ENCODE measurements around the gene RFNG. TPM values are rescaled to one million over a fixed set of nuclear protein-coding genes. Genes with fewer than 3 reads are reported as not detected.

RFNG gene
- total and polyA plus RNA-seq, 2 donors (not counting 1 experiment from before 2014, with no cell fraction given) = 30.1 to 44.5 TPM

DNA sequence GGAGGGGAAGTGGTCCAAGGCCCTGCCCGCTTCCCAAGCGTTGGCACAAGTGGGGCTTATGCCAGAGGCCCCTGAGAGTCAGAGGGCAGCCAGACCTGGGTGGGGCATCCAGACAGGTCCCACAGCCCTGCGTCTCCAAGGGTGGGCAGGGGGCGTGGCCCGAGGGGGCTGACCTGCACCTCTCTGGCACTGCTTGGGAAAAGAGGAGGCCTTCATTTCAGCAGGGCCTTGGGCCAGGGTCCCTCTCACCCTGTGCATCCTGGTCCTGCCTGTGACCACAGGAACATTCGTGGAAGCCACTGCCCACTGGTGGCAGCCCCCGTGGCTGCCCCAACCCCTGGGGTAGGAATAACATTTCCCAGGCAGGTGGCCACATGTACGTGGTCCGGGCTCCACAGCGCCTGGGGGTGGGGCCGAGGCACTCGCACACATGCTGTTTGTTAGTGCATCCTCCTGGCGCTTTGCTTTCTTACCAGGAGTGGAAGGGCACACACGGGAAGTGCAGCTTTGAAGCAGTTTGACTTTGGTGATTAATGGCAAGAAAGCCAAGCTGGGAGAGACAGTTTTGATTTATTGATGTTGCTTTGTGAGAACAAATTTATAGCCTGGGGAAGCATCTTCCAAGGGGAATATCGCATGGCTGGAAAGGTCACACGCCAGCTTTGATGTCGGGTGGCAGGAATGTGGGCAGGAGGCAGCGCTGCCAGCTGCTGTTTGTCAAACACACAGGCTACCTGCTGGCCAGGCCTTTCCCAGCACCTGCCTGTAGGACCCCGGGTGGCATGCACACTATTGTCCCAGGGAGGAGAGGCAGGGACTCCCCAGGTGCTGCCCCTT is 33.2 kb downstream of the RFNG start:
- CTCF ChIA-PET = interaction anchor here (1.0 to 7.2 kb wide), 3 partner anchors 51 to 88 kb away, joined by 4 to 91 read pairs (median 4); no protein-coding TSS in a partner anchor
- Histone ChIP-seq H3K4me2 (replicated peaks; ENCODE audit: low read depth, low read length, poor library complexity, severe bottlenecking) (no peak overlapping the region), H3K4me1 (ENCODE audit: control insufficient read depth in 2 of 2, insufficient read depth in 2 of 2, low read length in 2 of 2) (peaks cover 8 to 23% of the 10 kb centered on the region in 2 donors), H4K20me1 (ENCODE audit: control insufficient read depth, insufficient read depth, low read length, poor library complexity, severe bottlenecking) (peaks cover 25% of the 10 kb centered on the region), H3K9me3 (ENCODE audit: control extremely low read depth in 1 of 3, control insufficient read depth in 2 of 3, insufficient read depth in 1 of 3, low read length in 2 of 3) (no peaks in the 10 kb centered on the region), H3K4me3 (ENCODE audit: control extremely low read depth in 1 of 5, extremely low read depth in 1 of 5, insufficient read depth in 1 of 5, low read depth in 2 of 5, low read length in 4 of 5) (no peak overlapping the region), H3K27ac (ENCODE audit: low read length in 2 of 2) (no peak overlapping the region), H3K79me2 (ENCODE audit: control insufficient read depth, insufficient read depth, low read length) (peaks cover 10% of the 10 kb centered on the region), H2AFZ (ENCODE audit: insufficient read depth, low read depth, low read length, poor library complexity, severe bottlenecking) (no peak overlapping the region), H3K27me3 (replicated peaks in 1 of 4; ENCODE audit: control extremely low read depth in 1 of 4, control insufficient read depth in 3 of 4, insufficient read depth in 4 of 4, low read length in 3 of 4) (no peaks in the 10 kb centered on the region), H3K9ac (ENCODE audit: low read length) (no peak overlapping the region), H3K36me3 (replicated peaks in 1 of 2; ENCODE audit: control extremely low read depth in 1 of 2, control insufficient read depth in 1 of 2, extremely low read depth in 1 of 2, insufficient read depth in 2 of 2, low read length in 1 of 2) (peaks cover 0 to 3% of the 10 kb centered on the region in 2 experiments)
- Mint-ChIP-seq H3K27me3 (no peaks in the 10 kb centered on the region), H3K27ac (no peak overlapping the region), H3K9me3 (ENCODE audit: insufficient read depth) (no peaks in the 10 kb centered on the region), H3K4me1 (peaks cover 10% of the 10 kb centered on the region), H3K4me3 (no peak overlapping the region)
- no peak for TF ChIP-seq EZH2 (IDR thresholded peaks at IDR 0.05; ENCODE audit: borderline replicate concordance, insufficient read depth, low read depth, low read length, poor library complexity, severe bottlenecking)
- TF ChIP-seq, protein P1, sequence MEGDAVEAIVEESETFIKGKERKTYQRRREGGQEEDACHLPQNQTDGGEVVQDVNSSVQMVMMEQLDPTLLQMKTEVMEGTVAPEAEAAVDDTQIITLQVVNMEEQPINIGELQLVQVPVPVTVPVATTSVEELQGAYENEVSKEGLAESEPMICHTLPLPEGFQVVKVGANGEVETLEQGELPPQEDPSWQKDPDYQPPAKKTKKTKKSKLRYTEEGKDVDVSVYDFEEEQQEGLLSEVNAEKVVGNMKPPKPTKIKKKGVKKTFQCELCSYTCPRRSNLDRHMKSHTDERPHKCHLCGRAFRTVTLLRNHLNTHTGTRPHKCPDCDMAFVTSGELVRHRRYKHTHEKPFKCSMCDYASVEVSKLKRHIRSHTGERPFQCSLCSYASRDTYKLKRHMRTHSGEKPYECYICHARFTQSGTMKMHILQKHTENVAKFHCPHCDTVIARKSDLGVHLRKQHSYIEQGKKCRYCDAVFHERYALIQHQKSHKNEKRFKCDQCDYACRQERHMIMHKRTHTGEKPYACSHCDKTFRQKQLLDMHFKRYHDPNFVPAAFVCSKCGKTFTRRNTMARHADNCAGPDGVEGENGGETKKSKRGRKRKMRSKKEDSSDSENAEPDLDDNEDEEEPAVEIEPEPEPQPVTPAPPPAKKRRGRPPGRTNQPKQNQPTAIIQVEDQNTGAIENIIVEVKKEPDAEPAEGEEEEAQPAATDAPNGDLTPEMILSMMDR (IDR thresholded peaks at IDR 0.05) = no peak
- ATAC-seq (ENCODE audit: low read depth) (no peak), DNase-seq (no peak)
- 91% methylated on average over 19 of the region's 19 CpGs for WGBS (ENCODE audit: insufficient coverage)
- POLR2A ChIA-PET = no interaction called here
- intact Hi-C loops (cut with micrococcal nuclease) = no loop called here

DNA sequence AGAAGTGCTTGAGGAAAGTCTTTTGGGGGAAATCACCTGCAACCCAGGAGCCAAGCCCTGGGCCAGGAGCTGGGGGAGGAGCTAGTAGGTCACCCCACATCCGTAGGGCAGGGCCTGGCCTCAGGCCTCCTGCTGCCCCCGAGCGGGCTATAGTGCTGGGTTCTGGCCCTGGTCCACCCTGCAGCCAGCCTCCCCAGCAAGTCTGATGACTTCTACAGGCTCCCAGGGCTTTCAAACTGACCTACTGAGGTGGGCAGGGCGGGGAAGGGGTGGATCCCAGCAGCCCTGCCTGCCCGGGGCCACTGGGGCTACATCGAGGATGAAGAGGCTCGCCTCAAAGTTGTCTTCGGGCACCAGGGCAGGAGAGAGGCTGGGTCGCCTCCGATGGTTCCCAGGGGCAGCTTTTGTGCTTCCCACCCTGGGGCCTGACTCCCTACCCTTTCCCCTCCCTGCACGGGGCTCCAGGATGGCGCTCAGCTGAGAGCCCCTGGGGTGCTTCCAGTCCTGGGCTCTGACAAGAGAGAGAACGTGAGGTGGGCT is 33.9 kb downstream of the RFNG start:
- Histone ChIP-seq H3K4me3 (ENCODE audit: control extremely low read depth in 1 of 5, extremely low read depth in 1 of 5, insufficient read depth in 1 of 5, low read depth in 2 of 5, low read length in 4 of 5) (no peak overlapping the region), H3K9me3 (ENCODE audit: control extremely low read depth in 1 of 3, control insufficient read depth in 2 of 3, insufficient read depth in 1 of 3, low read length in 2 of 3) (no peaks in the 10 kb centered on the region), H3K27me3 (replicated peaks in 1 of 4; ENCODE audit: control extremely low read depth in 1 of 4, control insufficient read depth in 3 of 4, insufficient read depth in 4 of 4, low read length in 3 of 4) (no peaks in the 10 kb centered on the region), H4K20me1 (ENCODE audit: control insufficient read depth, insufficient read depth, low read length, poor library complexity, severe bottlenecking) (peaks cover 25% of the 10 kb centered on the region), H3K36me3 (replicated peaks in 1 of 2; ENCODE audit: control extremely low read depth in 1 of 2, control insufficient read depth in 1 of 2, extremely low read depth in 1 of 2, insufficient read depth in 2 of 2, low read length in 1 of 2) (peaks cover 0 to 3% of the 10 kb centered on the region in 2 experiments), H3K4me1 (ENCODE audit: control insufficient read depth in 2 of 2, insufficient read depth in 2 of 2, low read length in 2 of 2) (peaks cover 8 to 23% of the 10 kb centered on the region in 2 donors), H3K79me2 (ENCODE audit: control insufficient read depth, insufficient read depth, low read length) (peaks cover 10% of the 10 kb centered on the region), H3K27ac (ENCODE audit: low read length in 2 of 2) (no peak overlapping the region), H2AFZ (ENCODE audit: insufficient read depth, low read depth, low read length, poor library complexity, severe bottlenecking) (no peak overlapping the region), H3K9ac (ENCODE audit: low read length) (no peak overlapping the region), H3K4me2 (replicated peaks; ENCODE audit: low read depth, low read length, poor library complexity, severe bottlenecking) (no peak overlapping the region)
- TF ChIP-seq, protein P1 (IDR thresholded peaks at IDR 0.05) = no peak
- no peak for TF ChIP-seq EZH2 (IDR thresholded peaks at IDR 0.05; ENCODE audit: borderline replicate concordance, insufficient read depth, low read depth, low read length, poor library complexity, severe bottlenecking)
- DNase-seq (no peak), ATAC-seq (ENCODE audit: low read depth) (no peak)
- ChIA-PET CTCF (interaction anchor here (7.2 kb wide), 1 partner anchor 58 kb away, joined by 91 read pairs; no protein-coding TSS in a partner anchor), POLR2A (no interaction called here)
- Mint-ChIP-seq H3K27ac (no peak overlapping the region), H3K4me3 (no peak overlapping the region), H3K27me3 (no peaks in the 10 kb centered on the region), H3K9me3 (ENCODE audit: insufficient read depth) (no peaks in the 10 kb centered on the region), H3K4me1 (peaks cover 10% of the 10 kb centered on the region)
- intact Hi-C loops (cut with micrococcal nuclease) = no loop called here
- WGBS (ENCODE audit: insufficient coverage) = 97% methylated on average over 6 of the region's 13 CpGs
